Stomach (tissue), 4 donors: ENCODE results near the gene ADTRP.

Experiments used
- EP300 ChIP-seq: sonication (generic); formaldehyde crosslinking; IDR thresholded peaks from one replicate; pipeline ENCODE4 v1.6.1; 2017; ENCODE audit warnings: antibody characterized with exemption
- POLR2A ChIP-seq, 4 donors: fragments of 450-650 bp; IDR thresholded peaks; one replicate each; pipeline ENCODE4 v1.6.1; 2016; ENCODE audit warnings: antibody characterized with exemption in 4 of 4, control low read depth in 2 of 4, mild to moderate bottlenecking in 1 of 4, moderate library complexity in 1 of 4
- POLR2AphosphoS5 ChIP-seq, 3 donors: sonication (generic); formaldehyde crosslinking; IDR thresholded peaks; one replicate each; pipeline ENCODE4 v1.6.1; 2016; ENCODE audit warnings: antibody characterized with exemption in 3 of 3
- TF ChIP-seq, protein P1 (sequence below), 7 experiments: fragments of 450-650 bp in 4 of 7; fragments of 200-600 bp in 3 of 7; sonication (generic) in 3 of 7; IDR thresholded peaks; one replicate each; pipeline ENCODE4 v1.5.1; 2016 to 2019; ENCODE audit warnings: antibody characterized with exemption in 7 of 7, control low read depth in 2 of 7, mild to moderate bottlenecking in 1 of 7

DNA sequence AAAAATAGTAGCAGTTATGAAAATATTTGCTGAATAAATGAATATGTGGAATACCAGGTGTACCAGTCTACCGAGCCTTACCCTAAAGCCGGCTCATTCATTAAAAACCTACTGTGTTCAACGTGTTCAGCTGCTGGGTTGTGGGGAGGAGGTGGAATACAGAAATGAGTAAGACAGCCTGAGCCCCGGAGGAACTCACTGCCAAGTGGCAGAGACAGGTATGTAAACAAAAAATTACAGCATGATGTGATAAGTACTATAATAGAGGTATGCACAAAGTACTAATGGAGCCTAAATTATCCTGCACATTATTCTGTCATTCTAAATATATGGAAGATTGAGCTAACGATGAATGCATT lies 6.8 kb upstream of the ADTRP start:
- TF ChIP-seq POLR2AphosphoS5 (IDR thresholded peaks at IDR 0.05): no peak
- TF ChIP-seq, protein P1, sequence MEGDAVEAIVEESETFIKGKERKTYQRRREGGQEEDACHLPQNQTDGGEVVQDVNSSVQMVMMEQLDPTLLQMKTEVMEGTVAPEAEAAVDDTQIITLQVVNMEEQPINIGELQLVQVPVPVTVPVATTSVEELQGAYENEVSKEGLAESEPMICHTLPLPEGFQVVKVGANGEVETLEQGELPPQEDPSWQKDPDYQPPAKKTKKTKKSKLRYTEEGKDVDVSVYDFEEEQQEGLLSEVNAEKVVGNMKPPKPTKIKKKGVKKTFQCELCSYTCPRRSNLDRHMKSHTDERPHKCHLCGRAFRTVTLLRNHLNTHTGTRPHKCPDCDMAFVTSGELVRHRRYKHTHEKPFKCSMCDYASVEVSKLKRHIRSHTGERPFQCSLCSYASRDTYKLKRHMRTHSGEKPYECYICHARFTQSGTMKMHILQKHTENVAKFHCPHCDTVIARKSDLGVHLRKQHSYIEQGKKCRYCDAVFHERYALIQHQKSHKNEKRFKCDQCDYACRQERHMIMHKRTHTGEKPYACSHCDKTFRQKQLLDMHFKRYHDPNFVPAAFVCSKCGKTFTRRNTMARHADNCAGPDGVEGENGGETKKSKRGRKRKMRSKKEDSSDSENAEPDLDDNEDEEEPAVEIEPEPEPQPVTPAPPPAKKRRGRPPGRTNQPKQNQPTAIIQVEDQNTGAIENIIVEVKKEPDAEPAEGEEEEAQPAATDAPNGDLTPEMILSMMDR (IDR thresholded peaks at IDR 0.05): no peak
- TF ChIP-seq POLR2A (IDR thresholded peaks at IDR 0.05): no peak
- no peak for TF ChIP-seq EP300
